K562 (cell line): ENCODE results near the gene KASH5. TPM values are rescaled to one million over a fixed set of nuclear protein-coding genes. Genes with fewer than 3 reads are reported as not detected.
A peak's percentile ranks its signal among the peaks of the same experiment; 100 is the strongest.

Experiments used
- ETV6 ChIP-seq, 3 experiments: fragments of 150-350 bp in 1 of 3; sonication (generic) in 1 of 3; formaldehyde crosslinking in 1 of 3; IDR thresholded peaks; 2 replicates each; pipeline versions ENCODE4 v1.6.1 to v1.8.0; 2014 to 2022; ENCODE audit warnings: borderline replicate concordance in 2 of 3, low read depth in 2 of 3, antibody characterized with exemption in 1 of 3, low read length in 1 of 3, mild to moderate bottlenecking in 1 of 3, missing genetic modification reagents in 1 of 3
- GATAD2B ChIP-seq: fragments of 450-650 bp; IDR thresholded peaks from 2 replicates; pipeline ENCODE4 v1.6.1; 2017; ENCODE audit warnings: mild to moderate bottlenecking, borderline replicate concordance
- HLTF ChIP-seq: fragments of 450-650 bp; IDR thresholded peaks from 2 replicates; pipeline ENCODE4 v1.6.1; 2016
- HNRNPL ChIP-seq: fragments of 200-400 bp; formaldehyde crosslinking; IDR thresholded peaks from 2 replicates; pipeline ENCODE4 v1.6.1; 2017; ENCODE audit warnings: low read depth, mild to moderate bottlenecking, low read length
- JUNB ChIP-seq: fragments of 450-650 bp; formaldehyde crosslinking; conservative IDR thresholded peaks from 2 replicates; pipeline ENCODE4 v1.4.0; 2020; ENCODE audit warnings: mild to moderate bottlenecking
- L3MBTL2 ChIP-seq: fragments of 450-650 bp; IDR thresholded peaks from 2 replicates; pipeline ENCODE4 v1.6.1; 2016; ENCODE audit warnings: mild to moderate bottlenecking, moderate library complexity
- NBN ChIP-seq: fragments of 450-650 bp; IDR thresholded peaks from 2 replicates; pipeline ENCODE4 v1.6.1; 2016; ENCODE audit warnings: low read depth, mild to moderate bottlenecking
- PKNOX1 ChIP-seq: fragments of 450-650 bp; IDR thresholded peaks from 2 replicates; pipeline ENCODE4 v1.6.1; 2016
- POLR2G ChIP-seq: fragments of 200-400 bp; formaldehyde crosslinking; IDR thresholded peaks from 2 replicates; pipeline ENCODE4 v1.6.1; 2017; ENCODE audit warnings: low read depth, mild to moderate bottlenecking, antibody characterized with exemption, low read length, moderate library complexity
- SMAD1 ChIP-seq: fragments of 150-350 bp; IDR thresholded peaks from 2 replicates; pipeline ENCODE4 v1.6.1; 2014; ENCODE audit warnings: low read length, low read depth; ENCODE audit not compliant: partially characterized antibody
- SRF ChIP-seq, 2 experiments: fragments of 250-450, 450-650 bp in 1 of 2; sonication (Bioruptor Pico) in 1 of 2; sonication (generic) in 1 of 2; formaldehyde crosslinking; IDR thresholded peaks; 2 replicates each; pipeline versions ENCODE4 v1.5.0 to v1.5.1; 2020 to 2022; ENCODE audit warnings: mild to moderate bottlenecking in 1 of 2, missing genetic modification reagents in 1 of 2
- ZBTB2 ChIP-seq: fragments of 450-650 bp; IDR thresholded peaks from 2 replicates; pipeline ENCODE4 v1.6.1; 2016; ENCODE audit warnings: antibody characterized with exemption
- ZNF76 ChIP-seq: fragments of 250-450 bp; sonication (Bioruptor Pico); IDR thresholded peaks from 2 replicates; pipeline ENCODE4 v1.4.0; 2020; ENCODE audit warnings: mild to moderate bottlenecking, moderate library complexity, borderline replicate concordance
- ZNF766 ChIP-seq: fragments of 200-800 bp; sonication (Bioruptor generic); conservative IDR thresholded peaks from 2 replicates; pipeline ENCODE4 v1.6.1; 2016; ENCODE audit warnings: missing genetic modification characterization, missing compliant biosample characterization
- polyA plus RNA-seq, 8 experiments: library from polyadenylated mRNA; depleted of rRNA in 4 of 8; stranded (reverse) in 5 of 8; unstranded in 3 of 8; fragments of >200 nt; fragmentation: Nextera tagmentation in 2 of 8; fragmentation: Illumina TruSeq in 1 of 8; extraction: Ambion mirVana in 2 of 8; extraction: Trizol in 1 of 8; gene quantifications; 2 replicates each; pipeline versions ENCODE4 v1.2.1 to v1.2.3, GENCODE V29; 2011 to 2014; ENCODE audit warnings: inconsistent platforms in 1 of 8, missing spikeins in 1 of 8
- total RNA-seq, 7 experiments: library from RNA; depleted of rRNA in 6 of 7; stranded (reverse); fragments of >200 nt in 6 of 7; fragmentation: Illumina TruSeq in 2 of 7; extraction: Trizol in 2 of 7; gene quantifications; 2 replicates each; pipeline versions ENCODE4 v1.2.1 to v1.2.3, GENCODE V29; 2011 to 2021; ENCODE audit warnings: low replicate concordance in 1 of 7
- TF ChIP-seq, protein P1 (sequence below), 2 experiments: IDR thresholded peaks; 2 replicates each; pipeline ENCODE4 v1.6.1; 2012; ENCODE audit warnings: improper control_type of control experiment in 2 of 2, low read depth in 2 of 2, low read length in 2 of 2, borderline replicate concordance in 1 of 2
- TF ChIP-seq, protein P2 (sequence below): fragments of 450-650 bp; IDR thresholded peaks from 2 replicates; pipeline ENCODE4 v1.6.1; 2018; ENCODE audit warnings: mild to moderate bottlenecking, low read depth; ENCODE audit not compliant: partially characterized antibody

The KASH5 gene
- total and polyA plus RNA-seq, 9 of the 15 experiments (the other 6 are each of a cell fraction or from before 2014, with no cell fraction given) = 0.07 to 0.84 (median 0.34) TPM; not detected in 1

DNA sequence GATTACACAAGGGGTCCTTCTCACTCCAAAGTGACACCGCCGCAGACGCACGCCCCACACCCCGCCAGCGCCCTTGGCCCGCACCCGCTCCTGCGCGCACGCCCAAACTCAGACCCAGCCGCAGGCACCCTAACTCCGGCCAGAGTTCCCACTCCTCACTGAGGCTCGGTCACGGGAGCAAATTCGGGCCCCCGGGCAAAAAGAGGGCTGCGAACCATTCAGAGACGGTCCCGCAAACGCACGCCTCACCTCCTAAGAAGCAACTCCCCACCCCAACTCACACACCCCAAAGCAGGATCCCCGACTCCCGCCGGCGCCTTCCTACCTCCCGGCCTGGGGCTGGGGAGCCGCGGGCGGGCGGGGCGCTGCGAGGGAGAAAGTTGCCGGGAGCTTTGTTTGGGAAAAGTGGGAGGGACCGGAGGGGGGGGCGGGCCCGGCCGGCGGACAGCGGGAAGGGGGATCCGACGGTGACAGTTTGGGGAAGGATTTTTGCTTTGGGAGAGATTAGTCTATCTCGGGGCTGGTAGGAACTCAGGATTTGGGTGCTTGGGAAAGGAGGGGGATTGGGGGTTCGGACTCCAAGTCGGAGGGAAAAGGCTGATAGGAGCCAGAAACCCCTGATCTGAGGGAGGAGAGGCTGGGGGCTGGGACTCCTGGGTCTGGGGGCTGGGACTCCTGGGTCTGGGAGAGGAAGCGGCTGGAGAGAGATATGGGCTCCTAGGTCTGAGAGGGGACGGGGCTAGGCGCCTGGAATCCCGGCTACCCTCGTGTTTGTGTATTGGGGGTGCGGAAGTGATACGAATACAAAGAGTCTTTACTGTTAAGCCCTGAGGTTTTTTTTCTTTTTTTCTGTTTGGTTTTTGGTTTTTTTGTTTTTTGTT is 25.8 kb upstream of the KASH5 start, which contains the start of gene TEAD2 (continued):
- TF ChIP-seq PKNOX1 = peak; percentile 4; the same call in 1 of the 2 replicates
- no peak for TF ChIP-seq HNRNPL
- peak; percentile 79 for TF ChIP-seq POLR2G
- TF ChIP-seq SRF (CRISPR knock-in tag; IDR thresholded peaks at IDR 0.05) = 0 out of 4 replicates have a peak, but pooled peaks of 1 of the 2 experiments have one; percentile 30
- no peak for TF ChIP-seq ZBTB2
- 0 out of 2 replicates have a peak, but pooled peaks have one; percentile 30 for TF ChIP-seq HLTF
- TF ChIP-seq, protein P1, sequence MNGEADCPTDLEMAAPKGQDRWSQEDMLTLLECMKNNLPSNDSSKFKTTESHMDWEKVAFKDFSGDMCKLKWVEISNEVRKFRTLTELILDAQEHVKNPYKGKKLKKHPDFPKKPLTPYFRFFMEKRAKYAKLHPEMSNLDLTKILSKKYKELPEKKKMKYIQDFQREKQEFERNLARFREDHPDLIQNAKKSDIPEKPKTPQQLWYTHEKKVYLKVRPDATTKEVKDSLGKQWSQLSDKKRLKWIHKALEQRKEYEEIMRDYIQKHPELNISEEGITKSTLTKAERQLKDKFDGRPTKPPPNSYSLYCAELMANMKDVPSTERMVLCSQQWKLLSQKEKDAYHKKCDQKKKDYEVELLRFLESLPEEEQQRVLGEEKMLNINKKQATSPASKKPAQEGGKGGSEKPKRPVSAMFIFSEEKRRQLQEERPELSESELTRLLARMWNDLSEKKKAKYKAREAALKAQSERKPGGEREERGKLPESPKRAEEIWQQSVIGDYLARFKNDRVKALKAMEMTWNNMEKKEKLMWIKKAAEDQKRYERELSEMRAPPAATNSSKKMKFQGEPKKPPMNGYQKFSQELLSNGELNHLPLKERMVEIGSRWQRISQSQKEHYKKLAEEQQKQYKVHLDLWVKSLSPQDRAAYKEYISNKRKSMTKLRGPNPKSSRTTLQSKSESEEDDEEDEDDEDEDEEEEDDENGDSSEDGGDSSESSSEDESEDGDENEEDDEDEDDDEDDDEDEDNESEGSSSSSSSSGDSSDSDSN (IDR thresholded peaks at IDR 0.05; ENCODE audit: borderline replicate concordance in 1 of 2, low read depth in 2 of 2, low read length in 2 of 2) = no peak
- no peak for TF ChIP-seq ZNF76 (CRISPR knock-in tag)
- TF ChIP-seq NBN = no peak; the same call in 1 of the 2 replicates
- TF ChIP-seq, protein P2, sequence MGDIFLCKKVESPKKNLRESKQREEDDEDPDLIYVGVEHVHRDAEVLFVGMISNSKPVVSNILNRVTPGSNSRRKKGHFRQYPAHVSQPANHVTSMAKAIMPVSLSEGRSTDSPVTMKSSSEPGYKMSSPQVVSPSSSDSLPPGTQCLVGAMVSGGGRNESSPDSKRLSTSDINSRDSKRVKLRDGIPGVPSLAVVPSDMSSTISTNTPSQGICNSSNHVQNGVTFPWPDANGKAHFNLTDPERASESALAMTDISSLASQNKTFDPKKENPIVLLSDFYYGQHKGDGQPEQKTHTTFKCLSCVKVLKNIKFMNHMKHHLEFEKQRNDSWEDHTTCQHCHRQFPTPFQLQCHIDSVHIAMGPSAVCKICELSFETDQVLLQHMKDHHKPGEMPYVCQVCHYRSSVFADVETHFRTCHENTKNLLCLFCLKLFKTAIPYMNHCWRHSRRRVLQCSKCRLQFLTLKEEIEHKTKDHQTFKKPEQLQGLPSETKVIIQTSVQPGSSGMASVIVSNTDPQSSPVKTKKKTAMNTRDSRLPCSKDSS = no peak
- TF ChIP-seq L3MBTL2 = no peak
- no peak for TF ChIP-seq SMAD1
- TF ChIP-seq ETV6 (IDR thresholded peaks at IDR 0.05; ENCODE audit: borderline replicate concordance in 1 of 2, low read depth in 2 of 2, low read length in 1 of 2) = no peak
- TF ChIP-seq ETV6 (CRISPR knock-in tag; IDR thresholded peaks at IDR 0.05; ENCODE audit: borderline replicate concordance) = 0 out of 2 replicates have a peak, but pooled peaks have one; percentile 26
- no peak for TF ChIP-seq JUNB
- TF ChIP-seq GATAD2B = no peak
- no peak for TF ChIP-seq ZNF766 (CRISPR knock-in tag)
